T-helper 2 cell (primary cell): Measurements from ENCODE around the gene ST3GAL4.
A peak's percentile ranks its signal among the peaks of the same experiment; 100 is the strongest.
"Not testable (repeated sequence)": the region's sequence is repeated elsewhere in the genome, so short reads cannot be mapped to it uniquely, and the experiment has no call there.

Source experiments
- DNase-seq, 5 experiments: peaks; one replicate each; pipeline versions ENCODE4 v3.0.0 to v3.0.0-alpha.2; 2012 to 2022

The ST3GAL4 gene

DNA sequence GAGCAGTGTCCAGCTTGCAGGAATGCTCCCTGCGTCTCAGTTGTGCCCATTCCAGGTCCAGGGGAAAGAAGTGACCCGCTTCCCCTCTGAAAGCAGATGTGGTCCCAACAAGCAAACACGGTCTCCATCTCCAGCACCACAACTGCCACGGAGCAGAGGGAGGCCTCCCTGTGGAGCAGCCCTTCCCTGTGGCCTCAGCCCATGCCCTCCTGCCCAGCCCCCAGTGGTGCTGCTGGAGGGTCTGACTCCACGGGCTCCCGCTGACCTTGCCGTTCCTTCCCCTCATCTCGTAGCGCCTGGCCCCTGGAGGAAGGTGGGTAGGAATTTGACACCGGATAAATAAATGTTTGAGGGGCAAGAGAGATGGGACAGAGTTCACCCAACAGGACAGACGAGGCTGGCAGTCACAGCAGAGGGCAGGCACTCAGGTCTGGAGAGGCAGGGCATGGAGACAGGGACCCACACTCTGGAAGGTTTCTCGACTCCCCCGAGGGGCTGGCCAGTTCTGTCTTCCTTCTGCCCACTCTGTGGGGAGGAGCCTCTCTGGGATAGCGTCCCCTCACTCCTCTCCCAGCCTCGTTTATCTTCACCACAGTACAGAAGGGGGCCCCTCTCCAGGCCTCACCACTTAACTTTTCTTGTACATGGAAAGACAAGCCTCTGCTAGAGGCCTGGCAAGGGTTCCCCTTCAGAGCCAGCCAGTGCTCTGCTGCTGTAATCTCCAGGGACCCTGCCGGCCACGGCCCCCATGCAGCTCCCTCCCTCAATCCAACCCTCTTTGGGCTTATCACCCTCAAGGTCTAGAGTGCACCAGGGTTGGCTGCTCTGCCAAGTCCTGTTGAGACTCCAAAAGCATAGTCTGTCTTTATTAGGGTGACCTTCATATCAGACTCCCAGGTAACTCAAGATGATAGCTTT is 7.5 kb upstream of the ST3GAL4 start:
- DNase-seq: no peak

DNA sequence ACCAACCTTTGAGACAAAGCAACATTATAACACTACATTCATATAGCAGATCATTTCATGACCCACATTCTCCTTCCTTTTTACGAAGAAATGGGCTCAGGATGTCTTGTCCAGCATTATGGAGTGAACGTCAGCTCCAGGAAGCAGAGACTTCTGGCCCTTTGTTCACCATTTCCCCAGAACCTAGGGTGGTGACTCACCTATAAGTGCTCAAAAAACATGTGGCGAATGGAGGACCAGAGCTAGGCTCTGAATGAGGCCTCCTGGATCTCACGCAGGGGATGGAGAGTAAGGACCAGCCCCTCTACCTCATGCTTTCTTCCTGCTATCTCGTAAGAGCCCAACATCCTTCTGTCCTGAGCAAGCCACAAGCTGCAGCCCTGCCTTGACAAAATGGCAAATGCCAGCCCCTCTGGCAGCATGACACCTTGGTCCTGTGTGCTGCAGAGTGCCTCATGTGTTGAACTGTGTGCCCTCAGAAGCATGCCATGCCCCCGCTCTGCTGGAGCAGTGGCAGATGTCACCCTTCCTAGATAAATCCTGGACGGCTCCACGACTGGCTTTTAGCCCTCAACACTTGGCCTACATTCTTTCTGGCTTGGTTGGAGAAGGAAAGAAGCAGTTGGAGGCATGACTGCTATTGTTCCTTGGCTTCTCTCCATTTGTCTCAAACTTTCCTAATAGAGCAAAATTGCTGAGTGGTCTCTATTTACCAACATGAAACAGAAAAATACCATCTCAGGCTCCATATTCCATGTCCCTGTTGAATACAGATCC is 6.5 kb upstream of the ST3GAL4 start:
- no peak for DNase-seq

DNA sequence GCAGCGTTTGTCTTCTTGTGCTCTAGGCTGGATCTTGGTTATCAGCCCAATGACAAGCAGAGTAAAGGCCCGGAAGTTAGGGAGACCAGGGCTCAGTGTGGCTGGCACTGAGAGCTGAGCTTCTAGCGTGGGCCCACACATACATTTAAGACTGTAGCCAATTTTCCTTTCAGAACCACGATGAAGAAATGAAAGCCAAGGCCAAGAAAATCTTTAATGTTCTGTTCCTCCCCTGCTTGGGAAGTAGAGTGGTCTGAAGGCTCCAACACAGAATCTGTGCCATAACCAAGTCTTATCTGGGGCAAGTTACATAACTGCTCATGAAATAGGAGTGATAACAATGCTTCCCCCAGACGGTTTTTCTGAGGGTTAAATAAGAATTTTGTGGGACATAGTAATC is 4.7 kb upstream of the ST3GAL4 start:
- DNase-seq: no peak

DNA sequence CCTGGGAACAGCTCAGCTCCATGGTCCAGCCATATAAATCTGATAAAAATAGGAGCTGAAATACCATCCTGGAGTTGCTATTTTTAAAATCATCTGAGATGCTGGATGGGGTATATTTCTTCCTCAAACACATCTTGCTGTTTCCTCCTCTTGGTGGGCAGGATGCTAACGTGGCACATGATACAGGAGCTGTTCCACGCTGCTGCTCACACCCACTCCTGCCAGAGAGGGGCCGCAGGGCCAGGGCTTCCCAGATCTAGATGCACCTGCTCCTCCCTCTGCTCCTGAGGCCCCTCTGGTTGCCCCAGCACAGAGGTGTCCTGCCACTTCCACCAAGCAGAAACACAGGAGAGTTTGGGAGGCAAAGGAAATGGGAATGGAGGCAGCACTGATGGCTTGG is 3.3 kb upstream of the ST3GAL4 start:
- no peak for DNase-seq

DNA sequence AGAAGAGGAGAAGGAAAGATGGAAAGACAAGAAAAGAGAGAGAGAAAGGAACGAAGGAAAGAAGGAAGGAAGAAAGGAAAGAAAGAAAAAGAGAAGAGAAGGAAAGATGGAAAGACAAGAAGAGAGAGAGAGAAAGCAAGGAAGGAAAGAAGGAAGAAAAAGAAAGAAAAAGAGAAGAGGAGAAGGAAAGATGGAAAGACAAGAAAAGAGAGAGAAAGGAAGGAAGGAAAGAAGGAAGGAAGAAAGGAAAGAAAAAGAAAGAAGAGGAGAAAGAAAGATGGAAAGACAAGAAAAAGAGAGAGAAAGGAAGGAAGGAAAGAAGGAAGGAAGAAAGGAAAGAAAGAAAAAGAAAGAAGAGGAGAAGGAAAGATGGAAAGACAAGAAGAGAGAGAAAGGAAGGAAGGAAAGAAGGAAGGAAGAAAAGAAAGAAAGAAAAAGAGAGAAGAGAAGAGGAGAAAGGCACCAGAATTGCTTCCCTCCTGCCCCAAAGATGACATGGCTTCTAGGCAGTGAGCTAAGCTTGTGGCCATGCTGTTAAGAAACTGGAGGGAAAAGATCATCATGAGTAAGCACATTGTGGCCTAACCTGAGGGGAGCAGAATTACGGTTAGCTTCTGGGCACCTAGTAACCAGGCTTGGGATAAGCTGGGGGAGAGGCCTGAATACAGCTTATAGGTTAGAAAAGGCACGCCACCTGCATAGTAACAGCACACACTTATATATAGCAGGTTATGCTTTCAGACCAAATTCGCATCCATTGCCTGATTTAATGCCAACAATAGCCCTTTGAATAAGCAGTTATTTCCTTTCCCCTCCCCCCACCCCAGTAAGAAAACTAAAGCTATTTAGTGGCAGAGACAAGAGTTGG is 2.3 kb upstream of the ST3GAL4 start:
- peak in 1 of 5 experiments; percentile 77 for DNase-seq

DNA sequence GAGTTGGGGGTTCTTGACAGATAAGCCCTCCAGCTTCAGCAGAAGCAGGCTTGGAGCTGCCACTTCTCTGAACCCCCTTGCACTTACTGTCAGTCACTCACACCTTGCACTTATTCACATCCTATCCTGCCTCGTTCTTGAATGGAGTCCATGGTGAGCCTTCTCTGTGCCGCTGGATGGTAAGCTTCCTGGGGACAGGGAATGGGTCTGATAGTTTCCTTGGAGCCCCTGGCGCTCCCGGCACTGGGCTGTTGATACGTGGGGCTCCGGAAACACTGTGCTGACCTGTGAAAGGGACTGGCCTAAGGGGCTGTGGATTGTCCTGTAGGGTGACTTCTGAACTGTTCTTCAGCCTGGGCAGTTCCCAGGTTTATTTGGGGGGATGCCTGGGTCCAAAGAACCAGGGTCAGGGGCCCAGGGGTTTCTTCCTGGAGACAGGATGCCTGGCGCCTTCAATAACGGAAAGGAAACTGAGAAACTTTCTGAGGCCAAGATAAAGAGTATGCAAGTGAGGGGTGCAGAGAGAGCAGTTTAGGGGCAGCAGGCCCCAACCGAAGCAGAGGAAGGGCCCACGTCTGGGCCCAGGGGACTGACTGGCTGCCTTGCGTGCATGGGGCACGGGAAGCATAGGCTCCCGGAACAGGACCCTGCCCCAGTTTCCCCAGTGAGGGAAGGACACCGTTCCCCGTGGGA is 709 bp upstream of the ST3GAL4 start:
- DNase-seq: peak in 1 of 5 experiments; percentile 33

DNA sequence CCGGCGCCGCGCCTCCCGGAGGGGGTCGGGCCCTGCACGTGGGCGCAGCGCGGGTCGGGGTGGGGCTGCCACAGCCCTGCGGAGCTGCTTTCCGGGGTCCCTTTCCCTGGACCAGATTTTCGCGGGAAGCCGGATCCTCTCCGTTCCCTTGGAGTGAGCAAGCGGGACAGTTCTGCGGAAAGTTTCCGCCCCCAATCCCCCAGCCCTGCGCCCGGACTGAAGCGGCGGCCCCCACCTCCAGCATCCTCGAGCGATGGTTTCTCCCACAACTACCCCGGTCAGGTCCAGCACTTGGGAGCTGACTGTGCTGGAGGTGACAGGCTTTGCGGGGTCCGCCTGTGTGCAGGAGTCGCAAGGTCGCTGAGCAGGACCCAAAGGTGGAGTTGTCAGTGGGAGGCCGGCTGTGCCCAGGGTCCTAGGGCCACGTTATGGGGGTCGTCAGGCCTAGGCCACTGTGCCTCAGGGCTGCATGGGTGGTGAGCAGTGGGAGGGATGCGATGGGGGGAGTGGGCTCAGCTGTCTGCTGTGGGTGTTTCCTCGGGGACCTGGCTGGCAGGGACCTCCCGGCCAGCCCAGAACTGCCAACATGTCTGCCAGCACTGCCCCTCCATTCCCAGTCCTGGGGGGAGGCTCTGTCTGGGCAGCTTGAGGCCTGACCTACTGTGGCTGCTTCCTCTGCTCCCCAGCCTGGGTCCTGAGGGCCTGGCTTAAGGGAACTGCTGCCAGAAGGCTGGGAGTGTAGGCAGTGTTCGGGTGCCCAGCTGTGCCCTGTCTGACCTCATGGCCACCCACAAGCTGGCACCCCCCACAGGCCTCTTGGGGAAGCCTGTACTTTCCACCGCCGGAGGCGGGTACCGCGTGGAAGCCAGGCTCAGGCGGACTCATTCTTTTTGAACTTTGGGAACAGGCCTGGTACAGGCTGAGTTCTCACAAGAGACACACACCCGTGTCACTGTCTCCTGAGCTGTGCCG is 726 bp downstream of the ST3GAL4 start:
- peak in 1 of 5 experiments; percentile 31 for DNase-seq

DNA sequence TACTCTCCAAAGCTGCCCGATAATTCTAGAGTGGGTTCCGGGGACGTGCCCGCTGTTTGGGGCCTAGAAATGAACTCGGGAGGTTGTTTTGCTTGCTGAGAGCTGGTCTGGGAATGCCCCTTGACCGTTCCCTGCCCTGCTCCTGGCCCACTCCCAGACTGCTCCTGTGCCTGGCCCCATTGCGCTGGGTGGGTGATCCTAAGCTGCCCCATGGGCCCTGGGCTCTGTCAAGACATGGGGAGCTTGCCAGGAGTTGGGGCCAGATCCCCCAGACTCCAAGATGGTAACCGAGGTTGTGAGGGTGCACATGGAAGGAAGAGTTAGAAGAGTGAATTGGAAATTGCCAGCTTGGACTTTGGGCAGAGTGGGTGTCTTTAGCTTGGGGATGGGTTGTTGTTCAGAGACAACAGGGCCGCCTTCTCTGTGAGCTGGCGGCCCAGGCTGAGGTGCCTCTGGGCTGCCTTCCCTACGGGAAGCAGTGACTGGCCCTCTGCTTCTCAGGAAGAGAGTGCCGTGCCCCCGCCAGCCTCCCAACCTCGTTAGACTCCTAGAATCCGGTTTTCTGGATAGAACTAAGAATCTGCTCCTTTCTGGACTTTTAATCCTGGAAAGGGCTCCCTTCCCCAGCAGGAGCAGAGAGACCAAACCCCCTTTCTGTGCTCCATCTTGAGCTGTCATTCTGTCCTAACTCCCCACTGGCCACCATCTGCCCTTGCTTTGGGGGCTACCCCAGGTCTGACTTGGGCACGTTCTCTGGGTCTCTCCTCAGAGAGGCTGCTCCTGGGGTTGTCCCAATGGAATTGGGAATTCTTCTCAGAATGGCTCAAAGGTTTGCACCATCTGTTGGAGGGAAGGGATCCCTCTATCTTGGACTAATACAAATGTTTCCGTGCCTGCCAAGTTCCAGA is 1.8 kb downstream of the ST3GAL4 start:
- no peak for DNase-seq

DNA sequence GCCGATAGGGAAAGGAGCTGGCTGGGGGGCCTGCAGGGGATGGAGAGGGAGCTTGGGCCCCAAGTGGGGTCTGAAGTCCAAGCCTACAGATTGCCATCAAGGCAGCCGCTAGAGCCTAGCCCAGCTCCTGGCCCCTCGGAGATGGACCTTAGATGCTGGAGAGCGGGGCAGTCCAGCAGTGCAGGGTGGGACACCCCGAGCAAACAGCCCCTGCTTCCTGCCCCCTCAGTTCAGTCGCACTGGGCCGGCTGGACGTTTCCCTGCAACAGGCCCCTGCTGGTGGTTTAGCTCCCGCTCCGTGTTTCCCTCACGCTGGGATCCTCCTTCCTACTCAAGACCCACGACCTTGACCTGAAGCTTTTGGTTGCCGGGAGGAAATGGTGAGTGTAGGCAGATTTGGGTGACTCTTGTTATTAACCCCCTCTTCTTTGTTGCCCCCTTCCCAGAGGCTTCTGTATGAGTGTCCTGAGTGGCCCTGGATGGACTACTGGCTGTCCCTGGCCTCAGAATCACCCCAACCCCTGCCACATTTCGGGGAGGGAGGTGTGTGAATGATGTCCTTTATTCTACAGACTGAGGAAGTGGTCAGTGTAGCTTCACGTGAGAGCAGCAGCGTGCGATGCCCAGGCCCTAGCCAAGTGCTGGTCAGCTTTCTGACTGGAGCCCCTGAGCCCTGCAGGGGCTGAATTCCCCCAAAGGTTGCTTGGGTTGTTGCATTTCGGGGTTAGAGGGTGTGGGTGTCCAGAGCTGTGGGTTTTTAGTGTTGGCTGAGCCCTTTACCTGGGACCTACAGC is 2.7 kb downstream of the ST3GAL4 start:
- no peak for DNase-seq

DNA sequence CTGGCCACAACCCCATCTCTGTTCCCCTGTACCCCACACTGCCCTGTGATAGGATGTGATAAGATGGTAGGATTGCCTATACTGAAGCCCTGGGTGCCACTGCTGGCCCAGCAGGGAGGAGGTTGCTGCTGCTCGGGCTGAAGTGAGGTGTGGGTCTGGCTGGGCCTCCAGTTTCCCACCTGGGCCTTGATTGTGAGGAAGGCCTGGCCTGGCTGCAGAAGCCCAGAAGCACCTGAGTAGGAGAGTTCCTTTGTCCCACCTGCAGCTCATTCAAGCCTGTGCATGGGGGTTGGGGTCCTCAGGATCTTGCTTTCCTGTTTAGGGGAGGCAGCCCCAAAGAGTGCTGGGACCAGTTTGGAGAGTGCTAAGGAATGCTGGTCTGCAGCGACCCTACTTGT is 3.3 kb downstream of the ST3GAL4 start:
- DNase-seq: no peak

DNA sequence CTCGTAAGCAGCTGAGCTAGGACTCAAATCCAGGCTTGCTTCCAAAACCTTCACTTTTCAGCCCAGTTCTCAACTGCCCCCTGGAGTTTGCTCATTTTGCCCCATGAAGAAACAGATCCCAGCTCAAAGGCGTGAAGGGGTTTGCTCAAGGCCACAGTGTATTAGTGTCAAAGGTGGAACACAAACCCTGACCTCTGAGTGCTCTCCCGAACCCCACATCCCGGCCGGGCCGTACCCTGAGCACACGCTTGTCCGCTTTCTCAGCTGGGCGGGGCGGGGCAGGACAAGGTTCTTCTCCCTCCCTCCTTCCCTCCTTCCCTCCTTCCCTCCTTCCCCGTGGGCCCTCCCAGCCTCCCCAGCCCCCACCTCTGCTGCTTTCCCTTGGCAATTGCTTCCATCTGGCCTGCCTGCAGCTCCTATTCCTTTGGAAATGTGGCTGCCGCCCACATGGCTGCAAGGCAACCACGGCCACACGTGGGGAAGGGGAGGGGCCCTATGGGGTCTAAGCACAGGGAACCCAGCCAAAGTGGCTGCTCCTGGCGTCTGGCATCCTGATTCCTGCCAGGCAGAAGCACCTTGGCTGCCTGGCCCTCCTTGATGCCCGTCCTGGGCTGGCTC is 4.1 kb downstream of the ST3GAL4 start:
- DNase-seq: no peak

DNA sequence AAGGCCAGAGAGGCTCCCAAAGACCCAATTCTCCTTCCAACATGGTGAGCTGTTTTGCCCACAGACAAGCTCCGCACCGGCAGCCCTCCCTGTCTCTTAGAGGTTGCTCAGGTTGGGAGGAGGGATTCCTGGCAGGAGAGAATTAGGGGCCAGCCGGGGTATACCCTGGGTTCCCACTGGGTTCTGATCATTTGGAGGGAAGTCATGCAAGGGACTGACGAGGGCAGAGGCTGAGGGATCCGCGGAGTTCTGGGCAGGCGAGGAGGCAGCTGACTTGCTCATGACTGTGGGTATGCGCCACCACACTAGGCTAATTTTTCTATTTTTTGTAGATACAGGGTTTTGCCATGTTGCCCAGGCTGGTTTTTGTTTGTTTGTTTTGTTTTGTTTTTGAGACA is 4.6 kb downstream of the ST3GAL4 start:
- no peak for DNase-seq

DNA sequence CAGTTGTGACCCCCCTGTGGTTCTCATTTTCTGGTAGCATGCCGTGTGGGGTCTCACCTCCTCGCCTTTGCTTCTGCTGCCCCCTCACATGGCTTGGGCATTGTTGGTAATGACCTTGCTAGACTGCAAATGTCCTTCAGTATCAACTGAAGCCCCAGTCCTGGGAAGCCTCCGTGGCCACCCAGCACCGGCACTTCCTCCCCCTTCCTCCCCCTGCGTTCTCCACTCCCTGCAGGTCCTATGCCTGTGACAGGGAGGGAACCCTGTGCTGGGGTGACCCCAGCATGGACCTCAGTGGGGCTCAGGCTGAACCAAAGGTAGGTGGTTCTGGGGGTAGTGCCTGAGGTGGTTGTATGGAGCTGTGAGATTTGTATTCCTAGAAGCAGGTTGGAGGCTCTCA is 5.9 kb downstream of the ST3GAL4 start:
- DNase-seq: no peak

DNA sequence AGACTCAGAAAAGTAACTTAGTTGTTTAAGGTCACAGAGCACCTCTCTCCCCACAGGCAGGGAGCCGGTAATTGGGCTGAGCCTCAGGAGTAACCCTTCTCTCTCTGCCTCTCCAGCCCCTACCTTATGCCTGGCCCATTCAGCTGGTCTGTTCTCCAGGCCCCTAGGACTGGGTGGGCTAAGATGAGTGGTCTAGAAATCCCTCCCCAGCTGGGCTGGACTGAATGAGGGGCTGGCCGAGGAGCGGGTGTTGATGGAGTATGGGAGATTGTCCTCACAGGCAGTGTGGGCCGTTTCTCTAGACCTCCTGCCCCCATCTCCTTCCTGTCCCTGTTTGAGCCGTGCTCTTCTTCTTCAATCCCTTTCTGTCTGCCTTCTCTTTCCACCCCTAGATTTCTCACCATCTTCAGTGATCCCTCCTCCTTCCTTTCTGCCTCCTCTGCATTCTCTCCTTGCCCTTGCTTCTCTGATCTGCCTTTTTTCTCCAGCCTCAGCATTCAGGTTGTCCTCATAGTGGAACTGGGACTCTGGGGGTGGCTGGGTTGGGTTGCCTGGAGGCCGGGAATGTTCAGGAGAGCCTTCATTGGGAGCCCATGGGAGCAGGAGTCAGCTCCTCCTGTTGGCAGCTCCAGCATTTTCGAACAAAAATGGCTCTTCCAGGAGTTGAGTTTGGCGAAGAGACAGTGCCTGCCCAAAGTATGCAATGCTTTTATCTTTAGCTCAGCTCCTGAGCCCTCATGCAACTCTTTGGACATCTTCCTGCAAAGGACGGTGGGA is 7.6 kb downstream of the ST3GAL4 start:
- no peak for DNase-seq

DNA sequence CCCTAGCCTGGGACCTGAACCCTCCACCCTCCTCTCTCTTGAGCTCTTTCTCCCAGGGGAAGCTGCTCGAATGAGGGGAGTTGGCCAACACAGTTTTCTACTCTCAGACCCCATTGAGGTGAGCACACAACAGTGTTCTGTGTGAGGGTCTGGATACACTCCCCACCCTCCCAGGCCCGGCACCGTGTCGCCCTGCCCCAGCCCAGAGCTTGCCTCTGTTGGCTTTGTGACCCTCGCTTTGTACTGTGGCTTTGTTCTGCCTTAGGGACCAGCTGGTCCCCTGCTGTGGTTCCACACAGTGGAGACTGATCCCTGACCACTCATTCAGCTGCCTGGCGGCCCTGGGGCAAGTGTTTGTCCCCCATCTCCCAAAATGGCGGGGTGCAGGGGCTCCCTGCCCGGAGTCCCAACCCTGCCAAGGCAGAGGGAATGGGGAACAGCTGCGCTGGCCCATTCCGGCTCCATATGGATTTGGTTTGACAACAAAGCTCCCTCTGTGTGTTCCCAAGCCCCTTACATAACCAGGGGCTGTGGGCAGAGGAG is 8.3 kb downstream of the ST3GAL4 start:
- DNase-seq: no peak

DNA sequence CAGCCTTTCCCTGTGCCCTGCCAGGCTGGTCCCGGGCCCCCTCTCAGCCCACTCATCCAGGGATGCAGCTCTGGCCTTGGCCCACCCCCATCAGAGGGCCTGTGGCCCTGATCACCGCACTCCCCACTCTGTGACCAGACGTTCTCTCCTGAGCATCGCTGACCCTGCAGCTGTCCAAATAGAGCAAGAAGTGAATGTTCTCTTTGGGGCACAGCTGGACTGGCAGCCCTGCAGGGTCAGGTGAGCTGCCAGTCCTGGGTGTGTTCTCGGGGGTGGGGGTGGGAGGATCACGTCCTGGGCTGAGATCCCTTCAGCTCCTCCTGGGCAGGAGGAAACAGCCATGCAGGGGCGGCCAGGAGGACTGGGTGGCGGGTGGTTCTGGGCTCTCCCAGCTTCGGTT is 9.2 kb downstream of the ST3GAL4 start:
- DNase-seq: not testable (repeated sequence)

DNA sequence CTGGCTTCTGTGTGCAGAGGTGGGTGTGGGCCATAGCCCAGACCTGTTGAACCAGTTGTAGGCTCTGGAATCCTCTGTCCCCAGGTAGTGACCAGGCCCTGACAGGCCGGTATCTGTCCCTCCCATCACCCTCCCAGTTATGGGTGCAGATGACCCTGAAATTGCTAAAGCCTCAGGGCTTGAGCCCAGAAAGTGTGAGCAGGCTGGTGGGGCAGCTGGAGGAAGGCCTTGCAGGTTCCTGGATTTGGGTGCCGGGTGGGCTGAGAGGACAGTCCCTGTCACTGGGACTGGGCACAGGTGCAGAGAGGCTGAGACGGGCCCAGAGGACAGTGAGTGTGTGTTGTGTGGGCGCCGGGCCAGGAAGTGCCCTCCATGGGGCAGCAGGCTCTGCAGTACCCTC is 10.0 kb downstream of the ST3GAL4 start:
- not testable (repeated sequence) for DNase-seq
